HCT116 (cell line): ENCODE data around the gene SAP30L. TPM values are rescaled to one million over a fixed set of nuclear protein-coding genes. Genes with fewer than 3 reads are reported as not detected.

ENCODE experiments used
- ATAC-seq: fragments of 200-7000 bp; cut with Tn5 transposase; 2 replicates; pipeline ENCODE4 v1.9.1; 2020; ENCODE audit warnings: mild to moderate bottlenecking, moderate library complexity
- BruUV-seq: library from RNA; stranded (reverse); fragments of 400-500 nt; replicated peaks from 2 replicates; lab custom pipeline; 2021; lab: Mats Ljungman, UMichigan
- CTCF ChIA-PET: fragments of 300-600 bp; sonication (Branson Sonifier 250); formaldehyde crosslinking; loops from one replicate; lab custom pipeline; 2021; ENCODE audit warnings: antibody characterized with exemption; lab: Charles Lee
- POLR2A ChIA-PET: fragments of 300-600, 350-600 bp; sonication (Branson Sonifier 250); formaldehyde crosslinking; loops from one replicate; lab custom pipeline; 2021; ENCODE audit warnings: antibody characterized with exemption; lab: Charles Lee
- RAD21 ChIA-PET, 2 experiments: fragments of 300-600 bp; sonication (Branson Sonifier 250); formaldehyde crosslinking; loops; one replicate each; lab custom pipeline; 2023; ENCODE audit warnings: low total read pairs in 2 of 2; ENCODE audit not compliant: uncharacterized antibody in 2 of 2, unreplicated experiment in 2 of 2, low non-redundant PET in 1 of 2; lab: Charles Lee
- DNase-seq: peaks from one replicate; pipeline ENCODE4 v3.0.0-alpha.2; 2010; ENCODE audit warnings: low read depth, low spot score
- H2AFZ ChIP-seq: fragments of 200-600 bp; shearing (Covaris generic), sonication (generic); 2 replicates; pipeline ENCODE4 v1.6.1; 2017; ENCODE audit warnings: low read depth, mixed run types, mixed read lengths, antibody characterized with exemption, low read length; ENCODE audit not compliant: poor library complexity, severe bottlenecking
- H3K27ac ChIP-seq: 2 replicates; pipeline ENCODE4 v1.5.1; 2012; ENCODE audit warnings: low read depth, low read length
- H3K27me3 ChIP-seq: fragments of 200-600 bp; sonication (generic); 2 replicates; pipeline ENCODE4 v1.6.1; 2016; ENCODE audit warnings: mixed run types, low read length, mixed read lengths; ENCODE audit not compliant: insufficient read depth
- H3K36me3 ChIP-seq, 2 experiments: fragments of 200-500 bp in 1 of 2; fragments of 200-600 bp in 1 of 2; sonication (Bioruptor generic) in 1 of 2; sonication (generic) in 1 of 2; 2 replicates each; pipeline versions ENCODE4 v1.5.1 to v1.6.1; 2014 to 2016; ENCODE audit warnings: low read length in 2 of 2, inconsistent platforms in 1 of 2, mixed read lengths in 1 of 2, mixed run types in 1 of 2; ENCODE audit not compliant: insufficient read depth in 2 of 2, control insufficient read depth in 1 of 2
- H3K4me1 ChIP-seq, 2 experiments: fragments of 200-600 bp in 1 of 2; sonication (generic) in 1 of 2; 2 replicates each; pipeline versions ENCODE4 v1.5.1 to v1.6.1; 2012 to 2017; ENCODE audit warnings: low read length in 2 of 2, inconsistent platforms in 1 of 2, mild to moderate bottlenecking in 1 of 2, mixed read lengths in 1 of 2, mixed run types in 1 of 2, moderate library complexity in 1 of 2; ENCODE audit not compliant: insufficient read depth in 2 of 2, control insufficient read depth in 1 of 2
- H3K4me2 ChIP-seq: fragments of 200-600 bp; sonication (generic); 2 replicates; pipeline ENCODE4 v1.6.1; 2017; ENCODE audit warnings: mixed run types, low read length, mixed read lengths
- H3K4me3 ChIP-seq, 2 experiments: fragments of 200-600 bp in 1 of 2; sonication (generic) in 1 of 2; replicated peaks in 1 of 2; 2 replicates each; pipeline ENCODE4 v1.5.1; 2011 to 2016; ENCODE audit warnings: low read length in 2 of 2, control low read depth in 1 of 2, low read depth in 1 of 2, mild to moderate bottlenecking in 1 of 2, mixed read lengths in 1 of 2, mixed run types in 1 of 2
- H3K79me2 ChIP-seq: fragments of 200-600 bp; sonication (generic); 2 replicates; pipeline ENCODE4 v1.6.1; 2017; ENCODE audit warnings: mild to moderate bottlenecking, mixed run types, low read length, moderate library complexity, mixed read lengths; ENCODE audit not compliant: insufficient read depth
- H3K9ac ChIP-seq: fragments of 200-600 bp; sonication (generic); 2 replicates; pipeline ENCODE4 v1.6.1; 2016; ENCODE audit warnings: low read length, mixed read lengths
- H3K9me2 ChIP-seq: fragments of 200-600 bp; sonication (generic), shearing (Covaris generic); 2 replicates; pipeline ENCODE4 v1.6.1; 2017; ENCODE audit warnings: mixed run types, mild to moderate bottlenecking, moderate library complexity; ENCODE audit not compliant: insufficient read depth
- H3K9me3 ChIP-seq, 2 experiments: fragments of 200-500 bp in 1 of 2; fragments of 200-600 bp in 1 of 2; sonication (Bioruptor generic) in 1 of 2; sonication (generic) in 1 of 2; 2 replicates each; pipeline ENCODE4 v1.6.1; 2014 to 2017; ENCODE audit warnings: low read length in 2 of 2, mixed read lengths in 2 of 2, inconsistent platforms in 1 of 2, low read depth in 1 of 2, mild to moderate bottlenecking in 1 of 2, mixed run types in 1 of 2, moderate library complexity in 1 of 2; ENCODE audit not compliant: control insufficient read depth in 1 of 2, insufficient read depth in 1 of 2
- H4K20me1 ChIP-seq: fragments of 200-600 bp; sonication (generic), shearing (Covaris generic); 2 replicates; pipeline ENCODE4 v1.6.1; 2017; ENCODE audit warnings: mixed run types, mild to moderate bottlenecking, moderate library complexity; ENCODE audit not compliant: insufficient read depth
- CTCF ChIP-seq, 3 experiments: fragments of 200-600 bp in 1 of 3; sonication (generic) in 1 of 3; IDR thresholded peaks in 2 of 3; conservative IDR thresholded peaks in 1 of 3; 2 replicates each; pipeline ENCODE4 v1.5.1; 2012 to 2017; ENCODE audit warnings: low read depth in 2 of 3, low read length in 2 of 3, antibody characterized with exemption in 1 of 3, borderline replicate concordance in 1 of 3, control low read depth in 1 of 3, mild to moderate bottlenecking in 1 of 3, mixed read lengths in 1 of 3, mixed run types in 1 of 3, moderate library complexity in 1 of 3; ENCODE audit not compliant: insufficient read depth in 1 of 3
- ELF1 ChIP-seq: IDR thresholded peaks from 2 replicates; pipeline ENCODE4 v1.6.1; 2012; ENCODE audit warnings: low read depth, borderline replicate concordance
- EZH2 ChIP-seq: fragments of 200-600 bp; sonication (generic); IDR thresholded peaks from 2 replicates; pipeline ENCODE4 v1.6.1; 2017; ENCODE audit warnings: antibody characterized with exemption, mixed run types
- EZH2phosphoT487 ChIP-seq: fragments of 200-600 bp; IDR thresholded peaks from 2 replicates; pipeline ENCODE4 v1.6.1; 2018; ENCODE audit warnings: antibody characterized with exemption, borderline replicate concordance
- FOSL1 ChIP-seq: IDR thresholded peaks from 2 replicates; pipeline ENCODE4 v1.6.1; 2012; ENCODE audit warnings: low read depth
- JUND ChIP-seq: IDR thresholded peaks from 2 replicates; pipeline ENCODE4 v1.6.1; 2012
- MAX ChIP-seq: IDR thresholded peaks from 2 replicates; pipeline ENCODE4 v1.6.1; 2012
- POLR2A ChIP-seq: IDR thresholded peaks from 2 replicates; pipeline ENCODE4 v1.7.0; 2011; ENCODE audit warnings: borderline replicate concordance; ENCODE audit not compliant: insufficient read depth, insufficient read length; ENCODE audit errors: extremely low read depth
- POLR2AphosphoS5 ChIP-seq: IDR thresholded peaks from 2 replicates; pipeline ENCODE4 v1.6.1; 2011; ENCODE audit warnings: mild to moderate bottlenecking, low read depth, low read length, moderate library complexity
- RAD21 ChIP-seq: IDR thresholded peaks from 2 replicates; pipeline ENCODE4 v1.6.1; 2012; ENCODE audit warnings: low read depth, mild to moderate bottlenecking
- SIN3A ChIP-seq: IDR thresholded peaks from 2 replicates; pipeline ENCODE4 v1.6.1; 2012; ENCODE audit warnings: low read depth
- SP1 ChIP-seq: IDR thresholded peaks from 2 replicates; pipeline ENCODE4 v1.6.1; 2012; ENCODE audit warnings: low read depth
- SRF ChIP-seq: IDR thresholded peaks from 2 replicates; pipeline ENCODE4 v1.6.1; 2012; ENCODE audit warnings: low read depth
- TCF7L2 ChIP-seq: IDR thresholded peaks from 2 replicates; pipeline ENCODE4 v1.7.0; 2011; ENCODE audit warnings: borderline replicate concordance, inconsistent platforms; ENCODE audit not compliant: insufficient read depth, insufficient read length; ENCODE audit errors: extremely low read depth
- YY1 ChIP-seq: IDR thresholded peaks from 2 replicates; pipeline ENCODE4 v1.6.1; 2011; ENCODE audit warnings: low read length, low read depth, moderate library complexity, mild to moderate bottlenecking; ENCODE audit not compliant: insufficient replicate concordance; ENCODE audit errors: extremely low read depth
- ZBTB33 ChIP-seq: IDR thresholded peaks from 2 replicates; pipeline ENCODE4 v1.6.1; 2011; ENCODE audit warnings: mild to moderate bottlenecking, low read length, moderate library complexity; ENCODE audit not compliant: insufficient replicate concordance; ENCODE audit errors: extremely low read depth
- ZFX ChIP-seq: fragments of 450-650 bp; IDR thresholded peaks from 2 replicates; pipeline ENCODE4 v1.6.1; 2017
- ZNF274 ChIP-seq: fragments of 200-500 bp; sonication (Bioruptor generic); IDR thresholded peaks from 2 replicates; pipeline ENCODE4 v1.6.1; 2014; ENCODE audit warnings: mild to moderate bottlenecking, low read depth, low read length, inconsistent platforms
- intact Hi-C: fragments of 100-400 bp; cut with micrococcal nuclease; formaldehyde crosslinking; loops from 2 replicates; pipeline ENCODE4 v1.10.0; 2022
- total RNA-seq: library from RNA; stranded (reverse); gene quantifications from one replicate; pipeline ENCODE4 v1.2.1, GENCODE V29; 2021; ENCODE audit not compliant: unreplicated experiment

SAP30L gene
- total RNA-seq, 1 experiment from 2014 or later, result 25.5 TPM

GRCh38 chr5:154418344-154418820, 27.4 kb upstream of the SAP30L start:
- POLR2A ChIA-PET, result no interaction called here
- ATAC-seq (no peak), DNase-seq (no peak)
- Histone ChIP-seq H3K4me2 (no peak overlapping the region), H4K20me1 (no peaks in the 10 kb centered on the region), H2AFZ (no peak overlapping the region), H3K27me3 (no peaks in the 10 kb centered on the region), H3K4me1 (no peaks in the 10 kb centered on the region), H3K9me3 (no peaks in the 10 kb centered on the region), H3K36me3 (no peaks in the 10 kb centered on the region), H3K79me2 (no peaks in the 10 kb centered on the region), H3K9ac (no peak overlapping the region), H3K4me3 (no peak overlapping the region), H3K9me2 (no peaks in the 10 kb centered on the region), H3K27ac (no peak overlapping the region)
- RAD21 ChIA-PET, result no interaction called here
- CTCF ChIA-PET, result no interaction called here
- BruUV-seq, result no TSS peak
- intact Hi-C loops, result no loop called here
- TF ChIP-seq EZH2phosphoT487 (no peak), ZNF274 (no peak), POLR2A (no peak), POLR2AphosphoS5 (no peak), RAD21 (no peak), MAX (no peak), EZH2 (no peak), SRF (no peak), SP1 (no peak), TCF7L2 (no peak), CTCF (IDR thresholded peaks at IDR 0.05 in 2 of 3, conservative IDR thresholded peaks at IDR 0.05 in 1 of 3; ENCODE audit: borderline replicate concordance in 1 of 3, insufficient read depth in 1 of 3, low read depth in 2 of 3, low read length in 2 of 3) (no peak), ELF1 (no peak), YY1 (no peak), JUND (no peak), FOSL1 (no peak), ZFX (no peak), SIN3A (no peak), ZBTB33 (no peak)
